Lung (tissue), 16 donors: ENCODE data around the gene ARMC2. TPM values are rescaled to one million over a fixed set of nuclear protein-coding genes. Genes with fewer than 3 reads are reported as not detected.

ENCODE experiments used
- ATAC-seq: fragments of 200-7000 bp; cut with Tn5 transposase; one replicate; pipeline ENCODE4 v1.9.1; 2020; ENCODE audit warnings: moderate number of reproducible peaks; ENCODE audit not compliant: insufficient read depth, low FRiP score
- DNase-seq, 3 donors: peaks; one replicate each; pipeline ENCODE4 v3.0.0-alpha.2; 2013 to 2017
- H3K27ac ChIP-seq, 2 donors: one replicate each; pipeline ENCODE4 v1.5.1; 2013; ENCODE audit warnings: mild to moderate bottlenecking in 2 of 2, moderate library complexity in 2 of 2, control low read depth in 1 of 2, inconsistent platforms in 1 of 2, low read depth in 1 of 2, low read length in 1 of 2
- H3K27me3 ChIP-seq, 3 donors: one replicate each; pipeline ENCODE4 v1.5.1; 2013; ENCODE audit warnings: low read length in 2 of 3; ENCODE audit not compliant: control insufficient read depth in 3 of 3, insufficient read depth in 3 of 3
- H3K36me3 ChIP-seq, 4 donors: one replicate each; pipeline ENCODE4 v1.5.1; 2013; ENCODE audit warnings: low read length in 4 of 4, mild to moderate bottlenecking in 1 of 4, moderate library complexity in 1 of 4; ENCODE audit not compliant: control insufficient read depth in 4 of 4, insufficient read depth in 4 of 4
- H3K4me1 ChIP-seq, 5 donors: one replicate each; pipeline ENCODE4 v1.5.1; 2013; ENCODE audit warnings: low read length in 5 of 5, mild to moderate bottlenecking in 2 of 5, moderate library complexity in 1 of 5; ENCODE audit not compliant: control insufficient read depth in 5 of 5, insufficient read depth in 5 of 5
- H3K4me3 ChIP-seq: one replicate; pipeline ENCODE4 v1.5.1; 2013; ENCODE audit warnings: mild to moderate bottlenecking, control low read depth, moderate library complexity
- H3K9ac ChIP-seq, 2 donors: one replicate each; pipeline ENCODE4 v1.5.1; 2013; ENCODE audit warnings: low read length in 2 of 2, control low read depth in 1 of 2; ENCODE audit not compliant: insufficient read depth in 1 of 2
- H3K9me3 ChIP-seq, 4 donors: one replicate each; pipeline ENCODE4 v1.5.1; 2013; ENCODE audit warnings: low read length in 3 of 4, mild to moderate bottlenecking in 1 of 4, moderate library complexity in 1 of 4; ENCODE audit not compliant: control insufficient read depth in 4 of 4, insufficient read depth in 3 of 4
- WGBS, 2 donors: extraction: QIAGEN DNeasy Blood & Tissue Kit; methylation state at CpG; one replicate each; pipeline ENCODE4 v1.1.7; 2013; 5-methylcytosine and 5-hydroxymethylcytosine counted together
- long read RNA-seq, 5 donors: transcript quantifications; one replicate each; lab custom pipeline, GENCODE V29; 2026
- polyA plus RNA-seq, 2 donors: library from polyadenylated mRNA; stranded (reverse); fragments of 200-250 nt; gene quantifications; one replicate each; pipeline ENCODE4 v1.2.1, GENCODE V29; 2013
- total RNA-seq, 2 donors: library from RNA; depleted of rRNA in 1 of 2; stranded (reverse); fragments of >200 nt in 1 of 2; gene quantifications; one replicate each; pipeline ENCODE4 v1.2.1, GENCODE V29; 2014 to 2021
- TF ChIP-seq, protein P1 (sequence below): IDR thresholded peaks from 2 replicates; pipeline ENCODE4 v1.5.1; 2012; ENCODE audit warnings: mild to moderate bottlenecking; ENCODE audit errors: control extremely low read depth, extremely low read depth
- donor health status: control.
- donor health status: control.
- donor health status: Bipolar disorder and iron deficiency.
- donor health status: healthy.
- donor health status: DM: yes; HTN: yes; CAD: no.

ARMC2 gene, protein sequence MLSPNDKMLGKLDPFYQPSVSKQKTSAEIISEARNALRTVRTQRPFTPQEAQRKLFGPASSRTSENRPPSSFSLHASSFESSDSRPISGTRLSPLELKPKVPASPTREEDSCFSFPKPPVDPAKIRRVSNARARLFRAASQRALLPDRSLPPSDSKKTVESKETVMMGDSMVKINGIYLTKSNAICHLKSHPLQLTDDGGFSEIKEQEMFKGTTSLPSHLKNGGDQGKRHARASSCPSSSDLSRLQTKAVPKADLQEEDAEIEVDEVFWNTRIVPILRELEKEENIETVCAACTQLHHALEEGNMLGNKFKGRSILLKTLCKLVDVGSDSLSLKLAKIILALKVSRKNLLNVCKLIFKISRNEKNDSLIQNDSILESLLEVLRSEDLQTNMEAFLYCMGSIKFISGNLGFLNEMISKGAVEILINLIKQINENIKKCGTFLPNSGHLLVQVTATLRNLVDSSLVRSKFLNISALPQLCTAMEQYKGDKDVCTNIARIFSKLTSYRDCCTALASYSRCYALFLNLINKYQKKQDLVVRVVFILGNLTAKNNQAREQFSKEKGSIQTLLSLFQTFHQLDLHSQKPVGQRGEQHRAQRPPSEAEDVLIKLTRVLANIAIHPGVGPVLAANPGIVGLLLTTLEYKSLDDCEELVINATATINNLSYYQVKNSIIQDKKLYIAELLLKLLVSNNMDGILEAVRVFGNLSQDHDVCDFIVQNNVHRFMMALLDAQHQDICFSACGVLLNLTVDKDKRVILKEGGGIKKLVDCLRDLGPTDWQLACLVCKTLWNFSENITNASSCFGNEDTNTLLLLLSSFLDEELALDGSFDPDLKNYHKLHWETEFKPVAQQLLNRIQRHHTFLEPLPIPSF
- total RNA-seq = 10 to 100 TPM; 11.7 to 16.5 TPM
- polyA plus RNA-seq = 1 to 10 TPM; 2.9 to 3.0 TPM
- long read RNA-seq, donor 1, partial matches to known transcripts = 8 of 8 reads
- long read RNA-seq, donor 1, other reads (novel, unspliced or antisense) = 0 of 8 reads
- long read RNA-seq, donor 2 = 0 reads
- long read RNA-seq, donor 3, partial matches to known transcripts = 19 of 19 reads
- long read RNA-seq, donor 3, other reads (novel, unspliced or antisense) = 0 of 19 reads
- long read RNA-seq, donor 4 = 0 reads
- long read RNA-seq, donor 5, partial matches to known transcripts = 22 of 22 reads
- long read RNA-seq, donor 5, other reads (novel, unspliced or antisense) = 0 of 22 reads

DNA sequence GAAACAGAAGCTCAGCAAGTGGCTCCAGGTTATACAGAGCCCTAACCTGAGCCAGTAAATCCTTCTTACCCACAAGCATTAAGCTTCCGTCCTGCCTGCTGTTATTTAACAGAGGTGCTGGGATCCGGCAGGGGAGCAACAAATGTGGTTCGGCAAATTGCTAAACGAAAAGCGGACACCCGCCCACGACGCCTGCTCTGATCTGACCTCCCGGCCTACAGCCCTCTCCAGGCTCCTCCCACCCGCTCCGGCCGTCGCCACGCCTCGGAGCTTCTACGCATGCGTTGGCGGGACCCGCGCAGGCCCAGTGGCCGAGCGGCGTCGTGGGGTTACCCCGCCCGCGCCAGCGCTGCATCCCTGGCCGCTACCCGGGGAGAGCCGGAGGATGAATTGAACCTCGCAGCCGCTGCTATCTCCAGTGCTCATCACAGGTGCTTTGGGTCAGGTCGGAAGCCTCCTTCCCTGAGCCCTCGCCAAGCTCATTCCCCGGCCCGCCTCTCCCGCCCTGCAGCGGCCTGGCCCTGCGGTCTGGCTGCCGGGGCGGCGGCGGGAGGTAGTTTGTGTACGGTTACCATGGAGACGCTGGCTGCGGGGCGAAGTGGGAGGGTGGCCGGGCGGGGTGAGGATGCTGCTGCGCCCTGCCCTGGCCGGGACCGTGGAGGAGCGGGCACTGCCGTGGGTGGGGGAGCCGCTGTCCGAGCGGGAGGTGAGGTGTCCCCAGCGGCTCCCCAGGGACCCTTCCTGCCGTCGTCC, at the start of gene ARMC2:
Gene ARMC2, plus strand, starts transcription at position 307 of the 753 bp plus-strand sequence. CDS start 5,846 bp downstream, outside the sequence.
- no peaks in the 10 kb centered on the region for H3K9me3 ChIP-seq
- H3K4me1 ChIP-seq = peaks cover 0 to 25% (median 7%) of the 10 kb centered on the region in 5 donors
- H3K4me3 ChIP-seq = peak within 1 kb of the TSS; percentile 70
- peak within 1 kb of the TSS; percentile 89 to 90 for H3K9ac ChIP-seq
- peak within 1 kb of the TSS; percentile 78 to 85 for H3K27ac ChIP-seq
- peak; percentile 98 for ATAC-seq
- H3K36me3 ChIP-seq = no peaks in the 10 kb centered on the region
- DNase-seq = peak; percentile 93 to 94 (median 93)
- no peaks in the 10 kb centered on the region for H3K27me3 ChIP-seq
- TF ChIP-seq, protein P1, sequence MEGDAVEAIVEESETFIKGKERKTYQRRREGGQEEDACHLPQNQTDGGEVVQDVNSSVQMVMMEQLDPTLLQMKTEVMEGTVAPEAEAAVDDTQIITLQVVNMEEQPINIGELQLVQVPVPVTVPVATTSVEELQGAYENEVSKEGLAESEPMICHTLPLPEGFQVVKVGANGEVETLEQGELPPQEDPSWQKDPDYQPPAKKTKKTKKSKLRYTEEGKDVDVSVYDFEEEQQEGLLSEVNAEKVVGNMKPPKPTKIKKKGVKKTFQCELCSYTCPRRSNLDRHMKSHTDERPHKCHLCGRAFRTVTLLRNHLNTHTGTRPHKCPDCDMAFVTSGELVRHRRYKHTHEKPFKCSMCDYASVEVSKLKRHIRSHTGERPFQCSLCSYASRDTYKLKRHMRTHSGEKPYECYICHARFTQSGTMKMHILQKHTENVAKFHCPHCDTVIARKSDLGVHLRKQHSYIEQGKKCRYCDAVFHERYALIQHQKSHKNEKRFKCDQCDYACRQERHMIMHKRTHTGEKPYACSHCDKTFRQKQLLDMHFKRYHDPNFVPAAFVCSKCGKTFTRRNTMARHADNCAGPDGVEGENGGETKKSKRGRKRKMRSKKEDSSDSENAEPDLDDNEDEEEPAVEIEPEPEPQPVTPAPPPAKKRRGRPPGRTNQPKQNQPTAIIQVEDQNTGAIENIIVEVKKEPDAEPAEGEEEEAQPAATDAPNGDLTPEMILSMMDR = no peak
- WGBS, 2 donors = 0 to 1% methylated on average over 48 to 61 of the region's 61 CpGs

DNA sequence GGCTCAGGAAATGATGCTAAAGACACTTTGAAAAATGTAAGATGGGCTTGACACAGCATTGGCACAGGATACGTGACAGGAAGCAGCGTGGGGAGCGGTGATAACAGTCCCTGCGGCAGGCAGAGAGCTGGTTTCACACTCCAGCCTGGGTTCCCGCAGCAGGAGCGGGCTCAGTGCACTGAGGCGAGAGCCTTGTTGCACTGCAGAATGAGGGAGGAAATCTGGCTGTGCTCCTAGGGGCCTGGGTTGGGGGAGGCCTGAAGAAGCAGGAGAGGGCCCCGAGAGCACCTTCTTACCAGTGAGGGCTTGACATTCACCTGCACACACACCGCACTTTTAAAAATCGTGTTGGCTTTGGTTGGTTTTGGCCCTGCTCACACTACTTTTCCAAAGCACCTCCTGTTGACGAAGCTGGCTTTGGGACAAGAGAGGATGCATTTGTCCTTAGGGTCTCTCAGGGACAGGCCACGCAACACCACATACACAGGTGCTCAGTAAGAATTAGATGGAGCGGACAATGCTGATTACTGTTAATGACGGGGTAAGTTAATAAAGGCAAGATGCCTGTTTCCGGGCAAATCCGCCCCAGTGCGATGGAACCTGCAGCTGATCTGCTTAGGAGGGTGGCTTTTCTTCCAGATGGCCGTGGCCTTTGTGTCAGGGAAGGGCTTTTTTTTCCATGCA, 49.4 kb upstream of the ARMC2 start:
- WGBS, 2 donors = 38 to 45% methylated on average over 18 of the region's 18 CpGs
- Histone ChIP-seq H3K4me3 (no peak overlapping the region), H3K9me3 (no peaks in the 10 kb centered on the region), H3K27ac (no peak overlapping the region), H3K27me3 (no peaks in the 10 kb centered on the region), H3K4me1 (peaks cover 2 to 20% (median 5%) of the 10 kb centered on the region in 5 donors), H3K36me3 (no peaks in the 10 kb centered on the region), H3K9ac (peak overlapping the region in 1 of 2 donors; percentile 31)
- no peak for ATAC-seq
- DNase-seq = peak in 2 of 3 donors; percentile 44 to 77
- TF ChIP-seq, protein P1 = no peak

DNA sequence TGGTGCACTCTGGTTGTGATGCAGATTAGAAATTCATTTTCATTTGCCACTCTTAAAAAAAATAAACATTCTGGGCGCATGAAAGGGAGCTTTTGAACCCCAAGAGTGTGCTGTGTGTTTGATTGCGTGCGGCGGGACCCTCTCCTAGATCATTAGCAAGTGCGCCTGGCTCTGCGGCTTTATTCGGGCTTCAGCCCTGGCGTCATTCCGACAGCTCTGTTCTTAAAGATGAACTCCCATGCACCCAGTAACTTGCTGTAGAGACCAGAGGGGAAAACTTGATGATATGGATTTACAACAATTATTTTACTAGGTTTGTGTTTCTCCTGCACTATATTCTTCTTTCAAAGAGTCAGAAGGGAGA, 48.9 kb upstream of the ARMC2 start:
- TF ChIP-seq, protein P1 = no peak
- Histone ChIP-seq H3K9ac (no peak overlapping the region), H3K27ac (no peak overlapping the region), H3K9me3 (no peaks in the 10 kb centered on the region), H3K27me3 (no peaks in the 10 kb centered on the region), H3K36me3 (no peaks in the 10 kb centered on the region), H3K4me1 (peaks cover 2 to 20% (median 5%) of the 10 kb centered on the region in 5 donors), H3K4me3 (no peak overlapping the region)
- DNase-seq (no peak), ATAC-seq (no peak)
- WGBS, 2 donors = 91 to 95% methylated on average over 9 of the region's 9 CpGs
